Body of pancreas (tissue), 4 donors: Measurements from ENCODE around the gene TRPC1.

Experiments used
- CTCF ChIP-seq, 7 experiments: fragments of 450-650 bp in 4 of 7; fragments of 200-600 bp in 3 of 7; sonication (generic) in 3 of 7; IDR thresholded peaks; one replicate each; pipeline ENCODE4 v1.5.1; 2016 to 2019; ENCODE audit warnings: antibody characterized with exemption in 7 of 7
- POLR2A ChIP-seq, 3 donors: fragments of 450-650 bp; IDR thresholded peaks; one replicate each; pipeline ENCODE4 v1.6.1; 2016; ENCODE audit warnings: antibody characterized with exemption in 3 of 3, mild to moderate bottlenecking in 2 of 3

- TF ChIP-seq CTCF (IDR thresholded peaks at IDR 0.05) (peak; percentile 70 to 91 (median 83)), POLR2A (IDR thresholded peaks at IDR 0.05) (no peak)
These were observed 105.0 kb downstream of the TRPC1 start for GRCh38 chr3:142828703-142829305.
